GM19395 (cell line): ENCODE results near the gene OR52E2.
"Not testable (repeated sequence)": the region's sequence is repeated elsewhere in the genome, so short reads cannot be mapped to it uniquely, and the experiment has no call there.

Experiments
- ATAC-seq: cut with Tn5 transposase; IDR thresholded peaks from one replicate; pipeline ENCODE4 v1.9.1; 2021; ENCODE audit warnings: mild to moderate bottlenecking, moderate library complexity; ENCODE audit not compliant: unreplicated experiment

The OR52E2 gene

DNA sequence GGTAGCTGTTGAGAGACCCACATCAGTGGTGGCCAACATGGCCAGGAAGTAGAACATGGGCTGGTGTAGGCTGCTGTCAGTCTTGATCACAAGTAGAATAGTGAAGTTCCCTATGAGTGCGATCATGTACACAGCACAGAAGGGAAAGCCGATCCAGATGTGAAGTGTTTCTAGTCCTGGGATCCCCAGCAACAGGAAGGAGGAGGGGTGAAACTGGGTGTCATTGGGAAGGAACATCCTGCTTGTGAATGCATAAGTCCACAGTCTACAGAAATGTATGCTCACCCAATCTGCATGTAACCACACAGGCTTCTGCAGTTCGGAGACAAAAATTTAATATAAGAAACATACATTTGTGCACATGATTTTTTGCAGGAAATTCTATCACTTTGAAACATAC, at the start of gene OR52E2:
TSS of gene OR52E2 (minus strand) at position 237 of the 400 bp plus-strand sequence. CDS start at position 237, 0 bp downstream.
- ATAC-seq, result no peak

- no peak for ATAC-seq
These were observed 47.9 kb upstream of the OR52E2 start for GRCh38 chr11:5107285-5107684.

DNA sequence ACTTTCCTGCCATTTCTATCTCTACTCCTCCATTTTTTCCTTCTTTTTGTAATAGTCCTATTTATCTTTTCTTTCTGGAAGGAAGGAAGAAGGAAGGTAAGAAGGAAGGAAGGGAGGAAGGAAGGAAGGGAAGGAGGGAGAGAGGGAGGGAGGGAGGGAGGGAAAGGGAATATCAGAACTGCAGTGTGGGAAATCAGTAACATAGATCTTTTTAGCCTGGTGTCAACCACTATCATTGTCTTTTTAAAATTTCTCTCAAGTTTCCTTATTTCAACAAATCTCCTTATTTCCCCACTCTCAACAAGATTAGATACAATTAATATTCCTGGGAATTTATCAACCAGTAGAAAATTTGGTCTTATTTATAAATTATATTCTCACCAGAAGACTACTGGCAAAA, 43.6 kb upstream of the OR52E2 start:
- ATAC-seq, result no peak

DNA sequence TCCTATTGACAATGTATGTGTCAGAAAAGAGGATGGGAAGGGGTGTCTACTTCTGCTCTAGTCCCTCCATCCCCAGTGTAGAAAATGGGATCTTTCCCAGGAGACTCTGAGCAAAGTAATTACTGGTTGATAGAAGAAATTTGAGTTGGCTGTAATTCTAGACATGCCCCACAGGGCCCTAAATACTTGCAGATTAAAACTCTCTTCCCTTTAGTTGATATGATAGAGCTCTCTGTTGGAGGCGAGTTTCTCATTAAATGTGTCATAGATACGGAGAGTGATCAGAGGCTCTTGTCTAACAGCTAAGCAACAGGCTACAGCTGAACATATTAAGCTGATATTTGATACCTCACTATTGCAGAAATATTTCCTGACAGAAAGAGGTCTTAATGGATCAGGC, 42.8 kb upstream of the OR52E2 start:
- no peak for ATAC-seq

DNA sequence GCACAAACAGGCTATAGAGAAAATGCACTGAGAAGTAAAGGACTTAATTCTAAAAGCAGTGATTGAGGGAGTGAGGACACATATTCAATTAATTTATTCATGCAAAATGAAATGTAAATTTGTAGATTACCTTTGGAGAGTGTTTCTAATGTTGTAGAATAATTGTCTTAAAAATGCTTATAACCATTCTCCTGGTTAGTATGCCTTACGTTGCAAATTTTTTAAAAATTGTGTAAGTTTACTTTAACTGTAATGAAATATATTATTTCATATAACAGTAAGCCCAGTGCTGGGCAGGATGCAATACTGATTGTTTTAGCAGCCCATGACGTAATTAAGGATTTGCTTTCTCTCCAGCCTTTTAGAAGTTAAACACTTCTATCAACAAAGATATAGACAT, 36.6 kb upstream of the OR52E2 start:
- no peak for ATAC-seq

GRCh38 chr11:5092821-5093585, 33.6 kb upstream of the OR52E2 start:
- ATAC-seq, result no peak

- no peak for ATAC-seq
These were observed 31.2 kb upstream of the OR52E2 start for GRCh38 chr11:5090668-5091067.

GRCh38 chr11:5088556-5088955, 29.1 kb upstream of the OR52E2 start:
- no peak for ATAC-seq

DNA sequence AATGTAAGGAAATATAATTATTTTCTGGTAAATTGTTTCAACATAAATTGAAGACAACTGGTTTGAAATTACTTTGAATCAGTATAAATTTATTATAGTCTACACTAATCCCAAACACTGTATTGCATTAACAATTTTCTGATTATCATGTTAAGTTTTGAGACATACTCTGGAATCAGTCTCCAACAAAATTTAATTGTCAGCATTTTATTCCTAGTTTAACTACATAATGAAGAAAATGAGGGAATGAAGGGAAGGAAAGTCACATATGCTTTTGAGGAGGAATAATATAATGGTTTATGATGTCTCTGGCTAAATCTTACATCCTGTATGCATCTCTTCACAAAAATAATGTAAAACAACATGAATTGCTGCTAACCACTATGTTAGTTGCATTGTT, 24.2 kb upstream of the OR52E2 start:
- no peak for ATAC-seq

DNA sequence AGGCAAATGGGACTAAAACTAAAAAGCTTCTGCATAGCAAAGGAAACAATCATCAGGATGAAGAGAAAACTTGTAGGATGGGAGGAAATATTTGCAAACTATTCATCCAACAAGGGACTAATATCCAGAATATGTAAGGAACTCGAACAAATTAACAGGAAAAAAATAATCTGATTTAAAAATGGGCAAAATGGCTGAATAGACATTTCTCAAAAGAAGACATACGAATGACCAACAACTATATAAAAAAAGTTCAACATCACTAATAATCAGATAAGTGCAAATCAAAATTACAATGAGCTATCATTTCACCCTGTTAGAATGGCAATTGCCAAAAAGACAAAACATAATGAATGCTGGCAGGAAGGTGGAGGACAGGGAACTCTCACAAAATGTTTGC, 22.0 kb upstream of the OR52E2 start:
- ATAC-seq, result no peak

- ATAC-seq, result no peak
These were observed 12.4 kb upstream of the OR52E2 start for GRCh38 chr11:5071799-5072198.

GRCh38 chr11:5069272-5069671, 9.8 kb upstream of the OR52E2 start, which contains the start of gene OR52E1:
OR52E1 (plus strand) TSS chr11:5069572.
- ATAC-seq, result no peak

GRCh38 chr11:5065027-5065426, 5.6 kb upstream of the OR52E2 start:
- ATAC-seq, result no peak

DNA sequence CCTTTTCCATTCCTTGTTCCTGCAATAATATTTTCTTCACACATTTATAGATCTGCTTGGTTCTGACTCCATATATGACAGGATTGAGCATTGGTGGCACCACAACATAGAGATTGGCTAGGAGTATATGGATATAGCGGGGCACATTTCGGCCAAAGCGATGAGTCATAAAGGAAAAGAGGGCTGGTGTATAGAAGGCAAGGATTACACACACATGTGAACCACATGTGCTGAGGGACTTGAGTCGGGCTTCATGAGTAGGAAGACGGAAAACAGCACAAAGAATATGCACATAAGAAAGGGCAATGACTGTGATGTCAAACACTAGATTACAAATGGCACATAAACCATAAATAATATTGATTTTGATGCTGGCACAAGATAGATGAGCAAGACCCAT, 748 bp downstream of the OR52E2 start:
- not testable (repeated sequence) for ATAC-seq

- ATAC-seq, result no peak
These were observed 12.6 kb downstream of the OR52E2 start for GRCh38 chr11:5046754-5047330.

GRCh38 chr11:5046226-5046625, 13.2 kb downstream of the OR52E2 start, which contains the start of gene OR52J3:
OR52J3 (plus strand) TSS chr11:5046526; CDS start chr11:5046526, 0 bp downstream.
- no peak for ATAC-seq

DNA sequence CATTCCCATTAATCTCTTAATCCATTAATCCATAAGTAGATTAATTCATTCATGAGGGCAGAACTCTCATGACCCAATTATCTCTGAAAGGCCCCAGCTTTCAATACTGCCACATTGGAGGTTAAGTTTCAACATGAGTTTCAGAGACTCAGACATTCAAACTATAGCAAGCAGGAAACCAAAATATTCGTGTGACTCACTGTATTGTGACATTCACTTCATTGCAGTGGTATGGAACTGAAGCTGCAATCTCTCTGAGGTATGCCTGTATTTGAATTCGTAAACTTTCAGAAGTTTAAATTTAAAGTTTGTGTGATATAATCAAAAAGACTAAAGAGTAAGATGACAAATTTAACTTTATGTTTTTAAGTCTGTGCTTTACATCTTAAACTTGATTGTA, 16.0 kb downstream of the OR52E2 start:
- no peak for ATAC-seq

GRCh38 chr11:5042091-5042490, 17.3 kb downstream of the OR52E2 start:
- ATAC-seq, result no peak

DNA sequence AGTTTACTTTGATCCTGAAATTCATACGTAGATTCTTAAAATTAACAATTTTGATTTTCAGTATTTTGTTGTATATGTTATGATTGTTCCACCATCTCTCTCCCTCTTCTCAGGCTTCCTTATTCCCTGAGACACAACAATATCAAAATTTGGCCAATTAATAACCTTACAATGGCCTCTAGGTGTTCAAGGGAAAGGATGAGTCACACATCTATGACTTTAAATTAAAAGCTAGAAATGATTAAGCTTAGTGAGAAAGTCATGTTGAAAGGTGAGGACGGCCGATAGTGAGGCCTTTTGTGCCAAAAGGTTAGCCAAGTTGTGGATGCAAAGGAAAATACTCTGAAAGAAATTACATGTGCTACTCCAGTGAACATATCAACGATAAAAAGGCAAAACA, 18.6 kb downstream of the OR52E2 start:
- no peak for ATAC-seq

DNA sequence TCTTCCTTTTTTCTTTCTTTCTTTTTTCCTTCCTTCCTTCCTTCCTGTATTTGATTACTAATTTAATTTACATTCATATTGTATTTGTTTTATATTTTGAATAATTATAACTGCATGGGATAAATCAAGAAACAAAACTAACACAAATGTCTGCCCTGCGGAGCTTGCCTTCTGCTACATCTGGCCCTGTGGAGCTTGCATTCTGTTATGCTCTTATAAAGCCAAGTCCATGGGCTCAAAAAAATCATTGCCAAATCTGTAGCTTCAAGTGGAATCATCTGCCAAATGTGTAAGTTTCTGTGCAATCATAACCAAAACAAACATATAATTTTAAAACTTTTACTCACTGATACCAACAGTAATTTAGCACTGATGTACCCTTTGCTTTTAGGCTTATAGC, 21.1 kb downstream of the OR52E2 start:
- ATAC-seq, result no peak

- ATAC-seq, result no peak
These were observed 21.5 kb downstream of the OR52E2 start for GRCh38 chr11:5037926-5038325.

DNA sequence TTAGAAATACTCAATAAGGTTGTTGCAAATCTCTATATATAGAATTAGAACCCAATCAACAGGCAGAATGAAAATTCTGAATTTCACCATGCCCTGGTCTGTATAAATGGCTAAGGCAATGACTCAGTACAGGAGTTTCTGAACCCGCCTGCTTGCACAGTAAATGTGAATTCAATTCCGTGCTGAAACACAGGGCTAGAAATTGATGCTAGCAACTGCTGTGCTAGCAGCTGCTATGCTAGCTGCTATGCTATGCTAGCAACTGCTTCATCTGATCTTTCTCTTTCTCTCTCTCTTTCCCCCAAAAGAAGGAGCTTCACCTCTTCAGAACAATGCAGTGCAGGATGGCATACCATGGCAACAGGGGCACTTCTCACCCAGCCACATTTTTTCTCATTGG, 22.8 kb downstream of the OR52E2 start:
- ATAC-seq, result no peak

DNA sequence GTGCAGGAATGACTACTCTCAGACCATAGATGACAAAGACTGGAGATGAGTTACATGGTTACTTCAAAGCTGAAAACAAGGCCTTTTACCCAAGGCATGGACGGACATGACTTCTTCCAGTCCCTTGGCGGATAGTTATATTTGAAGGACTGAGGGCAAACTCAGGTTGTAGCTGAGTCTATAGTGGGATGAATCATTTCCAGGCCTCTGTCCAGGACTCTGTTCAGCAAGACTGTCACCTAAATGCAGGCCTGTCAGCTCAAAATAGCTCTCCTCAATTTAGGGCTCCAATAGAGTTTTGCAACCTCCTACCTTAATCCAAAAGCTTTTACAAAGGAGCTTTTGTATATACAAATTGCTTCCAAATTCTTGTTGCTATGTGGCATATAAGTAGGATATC, 37.4 kb downstream of the OR52E2 start:
- no peak for ATAC-seq
